Renal cortical epithelial cell (primary cell): ENCODE data around the gene EHMT1. TPM values are rescaled to one million over a fixed set of nuclear protein-coding genes. Genes with fewer than 3 reads are reported as not detected.
"Not testable (repeated sequence)": the region's sequence is repeated elsewhere in the genome, so short reads cannot be mapped to it uniquely, and the experiment has no call there.

ENCODE experiments used
- DNase-seq: peaks from one replicate; pipeline ENCODE4 v3.0.0-alpha.2; 2011; ENCODE audit warnings: low read depth
- total RNA-seq: library from RNA; depleted of rRNA; stranded (reverse); fragments of >200 nt; gene quantifications from 2 replicates; pipeline ENCODE4 v1.2.3, GENCODE V29; 2014

Gene EHMT1
- total RNA-seq, 1 donor from 2014 or later, result 92.8 TPM

GRCh38 chr9:137865581-137866145, 246.9 kb downstream of the EHMT1 start:
- no peak for DNase-seq

GRCh38 chr9:137866226-137867141, 247.7 kb downstream of the EHMT1 start:
- DNase-seq, result no peak

DNA sequence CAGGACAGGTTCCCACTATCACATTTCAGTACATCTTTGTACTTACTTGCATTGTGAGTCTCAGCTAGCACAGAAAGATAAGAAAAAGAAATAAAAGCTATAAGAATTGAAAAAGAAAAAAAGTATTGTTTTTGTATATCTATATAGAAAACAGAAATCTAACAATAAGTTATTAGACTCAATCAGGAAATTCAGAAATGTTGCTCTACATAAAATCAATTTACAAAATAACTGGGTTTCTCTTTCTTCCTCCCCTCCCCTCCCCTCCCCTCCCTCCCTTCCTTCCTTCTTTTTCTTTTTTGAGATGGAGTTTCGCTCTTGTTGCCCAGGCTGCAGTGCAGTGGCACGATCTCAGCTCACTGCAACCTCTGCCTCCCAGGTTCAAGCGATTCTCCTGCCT, 251.6 kb downstream of the EHMT1 start:
- no peak for DNase-seq

DNA sequence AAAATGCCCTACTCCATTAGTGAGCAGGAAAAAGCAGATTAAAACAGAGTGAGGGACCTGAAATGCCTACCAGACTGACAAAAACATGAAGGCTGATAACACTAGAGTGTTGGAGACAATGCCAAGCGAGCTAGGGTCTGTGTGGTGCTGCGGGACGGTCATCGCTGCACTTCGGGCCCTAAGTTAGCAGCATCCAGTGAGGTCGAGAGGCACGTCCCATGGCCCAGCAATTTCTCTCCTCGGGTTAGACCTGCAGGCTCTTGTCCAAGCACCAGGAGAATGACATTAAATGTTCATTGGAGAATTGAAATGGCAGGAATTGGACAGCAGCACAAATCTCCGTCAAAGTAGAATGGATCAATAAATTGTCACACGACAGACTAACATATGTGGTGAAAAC, 253.5 kb downstream of the EHMT1 start:
- no peak for DNase-seq

GRCh38 chr9:137873408-137873807, 254.6 kb downstream of the EHMT1 start:
- DNase-seq, result no peak

- no peak for DNase-seq
Measured at GRCh38 chr9:137873858-137874362, 255.1 kb downstream of the EHMT1 start.

DNA sequence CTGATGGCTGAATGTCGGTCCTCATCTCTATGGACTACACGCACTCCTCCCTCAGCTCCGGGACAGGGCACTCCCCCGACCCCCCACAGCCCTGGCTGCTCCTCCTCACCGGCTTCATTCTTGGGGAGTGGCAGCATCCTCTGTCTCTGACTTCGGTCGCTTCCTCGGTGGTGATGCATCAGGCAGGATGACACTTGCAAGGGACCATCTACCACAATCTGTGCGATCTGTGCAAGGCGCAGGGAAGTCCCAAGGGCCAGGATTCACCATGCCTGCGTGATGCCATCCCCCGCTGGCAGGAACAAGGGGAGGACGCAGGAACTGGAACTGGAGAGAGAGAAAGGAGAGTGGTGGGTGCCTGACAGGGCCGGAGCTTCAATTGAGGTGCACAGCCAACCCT, 256.5 kb downstream of the EHMT1 start:
- DNase-seq, result no peak

- no peak for DNase-seq
Measured at GRCh38 chr9:137875846-137876245, 257.0 kb downstream of the EHMT1 start.

DNA sequence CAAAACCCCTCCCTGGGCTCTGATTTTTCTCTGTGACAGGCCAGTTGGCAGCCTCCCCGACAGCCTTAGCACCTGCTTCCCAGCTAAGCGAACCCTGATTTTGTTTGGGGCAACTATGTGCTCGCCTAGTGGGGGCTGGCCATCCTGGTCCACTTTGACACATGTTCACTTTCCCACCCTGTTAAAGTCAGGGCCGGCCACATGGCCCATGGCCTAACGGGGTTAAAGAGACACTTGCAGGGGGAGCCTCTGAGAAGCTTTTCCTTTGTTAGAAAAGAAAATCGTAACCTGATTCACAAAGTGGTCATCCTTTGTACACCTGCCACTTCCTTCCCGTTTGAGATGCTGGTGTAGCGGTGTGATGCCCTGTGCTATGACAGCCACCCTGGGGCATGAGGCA, 257.5 kb downstream of the EHMT1 start:
- DNase-seq, result no peak

GRCh38 chr9:137876781-137877386, 258.1 kb downstream of the EHMT1 start:
- DNase-seq, result no peak

- DNase-seq, result not testable (repeated sequence)
Measured at GRCh38 chr9:137877506-137878122, 258.8 kb downstream of the EHMT1 start, which contains the start of gene CACNA1B. TSS of gene CACNA1B (plus strand) at chr9:137877782. CDS start at chr9:137877934, 152 bp downstream.

- no peak for DNase-seq
Measured at GRCh38 chr9:137878146-137878941, 259.5 kb downstream of the EHMT1 start.

DNA sequence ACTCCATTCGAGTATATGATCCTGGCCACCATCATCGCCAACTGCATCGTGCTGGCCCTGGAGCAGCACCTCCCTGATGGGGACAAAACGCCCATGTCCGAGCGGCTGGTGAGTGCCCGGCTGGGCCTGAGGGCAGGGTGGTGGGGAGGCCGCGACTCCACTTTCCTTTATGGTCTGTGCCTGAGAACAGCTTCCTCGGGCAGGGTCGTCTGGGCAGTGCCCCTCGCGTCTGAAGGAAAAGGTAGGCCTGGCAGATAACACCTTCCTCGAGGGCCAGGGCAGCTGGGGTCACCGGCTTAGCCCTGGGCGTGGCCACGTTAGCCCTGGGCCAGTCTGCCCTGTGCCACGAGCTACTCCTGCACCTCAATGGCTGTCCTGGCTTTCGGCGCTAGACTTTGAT, 260.2 kb downstream of the EHMT1 start:
- DNase-seq, result no peak

DNA sequence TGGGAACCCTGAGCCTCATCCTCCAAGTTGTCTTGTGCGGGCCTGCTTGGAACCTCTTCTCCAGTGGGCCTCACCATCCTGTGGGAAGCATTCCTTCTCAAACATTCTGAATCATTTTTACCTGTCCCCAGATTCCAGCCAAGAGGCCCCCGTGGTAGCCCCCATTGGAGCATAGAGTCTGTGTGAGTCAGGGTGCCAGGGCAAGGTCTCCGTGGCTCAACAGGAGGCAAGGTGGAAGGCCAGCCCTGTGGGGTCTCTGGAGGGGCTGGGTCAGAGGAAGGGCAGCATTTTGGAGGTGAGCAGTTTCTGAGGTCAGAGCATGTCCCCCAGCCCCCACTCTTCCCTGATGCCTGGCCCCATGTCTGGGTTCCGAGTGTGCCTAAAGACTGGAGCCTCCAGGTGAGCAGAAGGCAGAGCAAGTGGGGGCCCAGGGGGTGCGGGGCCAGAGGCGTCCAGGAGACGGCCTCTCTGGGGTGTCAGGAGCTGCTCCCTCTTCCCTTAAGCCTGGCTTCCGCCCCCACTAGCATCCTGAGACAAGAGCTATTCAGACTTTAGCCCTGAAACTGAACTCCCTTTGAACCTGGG, 260.9 kb downstream of the EHMT1 start:
- DNase-seq, result no peak

DNA sequence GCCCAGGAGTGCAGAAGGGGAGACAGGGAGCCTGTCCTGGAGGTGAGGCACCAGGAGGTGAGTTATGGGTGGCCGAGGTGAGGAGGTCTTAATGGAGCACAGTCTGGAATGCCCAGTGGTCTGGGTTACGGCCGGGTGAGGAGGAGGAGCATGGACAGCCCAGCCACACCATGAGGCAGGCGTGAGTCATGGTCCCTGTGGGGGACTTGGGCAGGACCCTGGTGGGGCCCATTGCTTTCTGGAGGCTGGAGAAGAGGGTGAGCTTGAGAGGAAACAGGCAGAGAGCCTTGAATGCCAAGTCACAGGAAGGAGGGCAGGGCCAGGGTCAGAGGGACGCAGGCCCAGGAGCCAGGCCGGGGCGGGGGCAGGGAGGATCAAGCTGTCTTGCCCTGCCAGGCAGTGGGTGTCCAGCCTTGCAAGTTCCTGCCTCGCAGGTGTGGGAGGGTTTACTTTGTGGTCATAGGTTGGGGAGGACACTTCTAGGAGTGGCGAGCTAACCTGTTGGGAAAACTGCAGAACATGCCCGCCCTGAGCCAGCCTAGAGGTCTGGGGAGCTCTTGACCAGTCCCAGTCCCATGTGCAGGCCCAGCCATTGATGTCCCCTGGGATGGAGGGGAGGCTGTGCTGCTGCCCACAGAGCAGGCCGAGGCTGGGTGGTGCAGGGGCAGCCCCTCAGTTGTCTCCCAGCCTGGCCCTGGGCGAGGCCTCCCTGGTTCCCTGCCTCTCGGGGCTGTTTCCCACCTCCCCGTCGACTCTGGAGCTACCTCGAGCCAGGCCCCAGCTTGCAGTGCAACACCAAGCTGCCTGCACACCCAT, 261.6 kb downstream of the EHMT1 start:
- DNase-seq, result no peak

- no peak for DNase-seq
Measured at GRCh38 chr9:137880976-137881530, 262.2 kb downstream of the EHMT1 start.

DNA sequence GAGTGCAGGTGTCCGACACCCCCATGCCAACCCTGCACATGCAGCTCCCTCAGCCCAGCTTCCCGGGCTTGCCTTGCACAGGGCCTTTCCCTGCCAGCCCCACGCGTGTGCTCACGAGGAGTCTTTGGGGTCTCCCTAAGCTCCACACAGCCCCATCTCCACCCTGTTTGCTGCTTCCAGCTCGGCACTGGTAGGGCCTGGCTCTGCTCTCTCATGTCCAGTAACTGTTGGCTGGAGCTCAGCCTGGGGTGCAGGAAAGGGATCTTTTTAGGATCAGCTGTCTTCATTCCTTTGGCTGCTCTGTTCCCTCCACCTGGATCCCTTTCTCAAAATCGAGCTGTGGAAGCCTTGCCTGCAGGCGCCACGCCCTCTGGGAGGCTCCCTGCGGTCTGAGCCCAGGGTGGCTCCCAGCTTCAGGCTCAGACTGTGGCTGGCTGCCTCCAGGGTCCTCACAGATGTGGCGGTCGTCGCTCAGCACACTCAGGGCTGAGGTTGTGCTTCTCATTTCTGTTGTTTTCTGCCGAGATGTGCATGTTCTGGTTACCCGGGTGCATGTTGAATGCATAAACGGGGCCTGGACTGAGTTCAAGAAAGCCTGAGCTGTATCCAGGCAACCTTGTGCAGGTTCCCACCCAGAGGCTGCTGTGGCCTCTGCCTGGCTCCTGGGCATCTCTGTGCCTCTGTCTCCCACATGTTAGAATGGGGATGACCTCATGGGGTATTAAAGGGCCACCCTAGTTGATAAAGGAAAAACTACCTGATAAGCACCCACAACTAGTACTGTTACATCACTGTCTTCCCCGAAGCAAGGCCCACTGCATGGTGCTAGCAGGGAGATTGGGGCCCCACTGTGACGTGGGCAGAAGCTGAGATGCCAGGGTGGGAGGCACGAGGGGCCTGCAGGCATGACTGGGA, 263.0 kb downstream of the EHMT1 start:
- DNase-seq, result no peak

DNA sequence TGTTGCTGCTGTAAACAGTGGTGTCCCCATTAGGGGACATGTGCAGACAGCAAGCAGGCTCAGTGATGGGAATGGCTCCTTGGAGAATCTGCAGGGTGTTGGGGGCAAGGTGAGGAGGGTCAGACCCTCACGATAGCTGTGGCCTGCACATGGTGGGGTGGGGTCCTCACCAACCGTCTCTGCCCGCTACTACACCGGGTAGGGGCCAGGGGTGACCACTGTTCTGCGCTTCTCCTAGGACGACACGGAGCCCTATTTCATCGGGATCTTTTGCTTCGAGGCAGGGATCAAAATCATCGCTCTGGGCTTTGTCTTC, 263.7 kb downstream of the EHMT1 start:
- no peak for DNase-seq

DNA sequence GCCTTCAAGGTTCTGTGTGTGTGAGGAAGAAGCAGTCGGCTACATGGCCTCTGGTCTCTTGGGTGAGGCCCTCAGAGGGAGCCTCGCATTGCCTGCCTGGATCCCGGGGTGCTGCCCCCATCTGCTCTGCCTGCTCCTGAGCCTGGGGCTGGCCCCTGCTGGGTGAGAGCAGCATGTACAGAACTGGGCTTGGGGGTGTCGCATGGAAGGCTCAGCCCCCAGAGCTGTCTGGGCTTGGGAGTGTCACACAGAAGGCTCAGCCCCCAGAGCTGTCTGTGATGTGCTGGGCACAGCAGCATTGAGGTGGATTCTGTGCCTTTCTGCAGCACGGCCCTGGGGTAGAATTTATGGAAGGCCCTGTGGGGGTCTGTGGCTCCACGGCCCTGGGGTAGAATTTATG, 265.2 kb downstream of the EHMT1 start:
- DNase-seq, result not testable (repeated sequence)
